Activated CD8-positive, alpha-beta memory T cell treated with anti-CD3 and anti-CD28 coated beads for 36 hours (primary cell): ENCODE measurements around the gene CHRM2. TPM values are rescaled to one million over a fixed set of nuclear protein-coding genes. Genes with fewer than 3 reads are reported as not detected.

Experiments
- CTCF ChIA-PET: fragments of 350-600 bp; sonication (Branson Sonifier 250); formaldehyde crosslinking; loops from one replicate; lab custom pipeline; 2021; ENCODE audit warnings: antibody characterized with exemption; lab: Charles Lee
- POLR2A ChIA-PET: fragments of 350-600 bp; sonication (Branson Sonifier 250); formaldehyde crosslinking; loops from one replicate; lab custom pipeline; 2021; ENCODE audit warnings: antibody characterized with exemption; lab: Charles Lee
- total RNA-seq, 2 experiments: library from RNA; stranded (reverse); gene quantifications; one replicate each; pipeline ENCODE4 v1.2.3, GENCODE V29; 2021

The CHRM2 gene
- total RNA-seq, 2 experiments from 2014 or later = not detected

DNA sequence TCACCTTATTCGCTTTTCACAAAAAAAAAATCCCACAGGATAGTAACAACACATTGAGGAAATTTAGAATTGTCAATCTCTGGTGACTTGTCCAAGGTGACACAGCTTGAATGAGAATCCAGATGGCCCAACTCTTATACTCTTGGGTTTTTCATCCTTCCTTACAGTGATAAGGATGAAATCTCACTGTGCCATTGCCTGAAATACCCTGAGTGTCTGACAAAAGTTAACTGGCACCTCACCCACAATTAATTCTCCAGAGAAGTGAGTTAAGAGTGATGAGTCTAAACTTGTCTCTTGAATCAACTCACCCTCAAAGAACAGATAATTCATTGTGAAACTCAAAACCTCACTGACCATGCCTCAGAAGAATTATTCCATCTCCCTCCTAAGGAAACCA lies 18.9 kb downstream of the CHRM2 start:
- CTCF ChIA-PET = no interaction called here
- POLR2A ChIA-PET = no interaction called here

DNA sequence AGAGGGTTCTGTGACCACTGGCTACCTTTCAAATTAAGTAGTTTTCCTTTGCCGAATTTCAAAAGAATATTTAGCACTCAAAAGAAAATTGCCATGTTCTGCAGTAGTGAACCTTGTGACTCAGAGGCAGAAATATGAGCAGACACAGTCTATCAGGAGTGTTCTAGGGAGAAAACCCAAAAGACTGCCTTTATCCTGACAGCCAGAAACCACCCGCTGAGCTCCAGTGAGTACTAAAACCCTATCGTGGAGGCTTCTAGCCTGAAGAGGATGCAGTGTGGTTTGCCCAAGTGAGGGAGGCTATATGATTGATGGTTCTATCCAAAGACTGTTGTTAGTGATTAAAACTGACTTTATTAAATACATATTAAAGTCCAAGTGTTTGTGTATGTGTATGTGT lies 21.9 kb downstream of the CHRM2 start:
- POLR2A ChIA-PET = no interaction called here
- CTCF ChIA-PET = no interaction called here

DNA sequence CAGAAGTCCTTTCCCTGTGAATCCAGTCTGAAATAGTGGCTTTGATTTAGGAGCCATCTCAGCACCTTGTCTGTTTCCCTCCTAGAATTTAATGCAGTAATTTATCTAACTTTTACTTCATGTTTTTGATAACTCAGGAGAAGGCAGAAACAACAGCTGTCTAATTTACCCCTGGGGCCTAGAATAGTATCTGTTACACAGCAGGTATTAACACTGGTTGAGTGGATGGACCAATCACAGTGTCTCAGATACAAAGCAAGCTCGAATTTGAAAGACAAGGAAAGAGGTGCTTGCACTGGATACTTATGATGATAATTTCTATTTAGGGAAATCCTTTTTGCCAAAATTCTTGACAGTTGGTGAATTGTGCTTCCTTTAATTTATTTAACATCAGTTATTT lies 23.4 kb downstream of the CHRM2 start:
- CTCF ChIA-PET = interaction anchor here (0.7 kb wide), 1 partner anchor 641 kb away, joined by 4 read pairs; no protein-coding TSS in a partner anchor
- POLR2A ChIA-PET = no interaction called here

- ChIA-PET POLR2A (no interaction called here), CTCF (no interaction called here)
Observed at GRCh38 chr7:136894789-136895188, 26.3 kb downstream of the CHRM2 start.

- ChIA-PET POLR2A (no interaction called here), CTCF (no interaction called here)
Observed at GRCh38 chr7:136897676-136898075, 29.2 kb downstream of the CHRM2 start.

- CTCF ChIA-PET = no interaction called here
- POLR2A ChIA-PET = no interaction called here
Observed at GRCh38 chr7:136900005-136900404, 31.6 kb downstream of the CHRM2 start.

DNA sequence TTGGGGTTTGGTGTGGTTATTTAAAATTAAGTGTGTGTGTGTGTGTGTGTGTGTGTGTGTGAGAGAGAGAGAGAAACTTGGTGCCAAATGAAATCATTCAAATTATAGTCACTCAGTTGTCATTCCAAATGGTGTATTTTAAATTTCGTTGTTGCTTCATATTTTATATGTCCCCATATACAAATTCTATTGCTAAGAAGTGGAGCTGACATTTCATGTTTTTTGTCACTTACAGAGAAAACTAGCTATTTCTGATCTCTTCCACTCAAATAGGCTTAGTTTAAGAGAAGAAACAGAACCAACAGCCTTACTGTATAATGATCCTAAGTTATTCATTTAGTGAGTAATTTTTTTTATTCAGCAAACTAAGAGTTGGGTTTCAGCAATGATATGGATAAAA lies 42.3 kb downstream of the CHRM2 start:
- CTCF ChIA-PET = no interaction called here
- POLR2A ChIA-PET = no interaction called here

DNA sequence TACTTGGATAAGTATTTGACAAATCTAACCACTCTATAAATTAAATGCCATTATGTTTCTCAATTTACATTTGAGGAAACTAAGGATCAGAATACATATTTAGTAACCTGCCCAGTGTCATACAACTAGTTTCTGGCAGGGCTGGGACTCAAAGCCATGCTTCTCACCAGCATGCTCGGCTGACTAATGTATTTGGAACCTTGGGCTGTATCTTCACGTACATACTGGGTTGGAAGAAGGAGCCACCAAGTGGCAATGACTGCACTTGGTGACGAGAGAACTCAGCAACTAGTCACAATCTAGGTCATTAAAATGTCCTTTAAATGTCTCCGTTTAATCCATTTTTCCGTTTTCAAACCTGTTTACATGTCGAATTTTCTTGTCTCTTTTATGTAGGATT lies 42.9 kb downstream of the CHRM2 start:
- POLR2A ChIA-PET = no interaction called here
- CTCF ChIA-PET = no interaction called here

- ChIA-PET POLR2A (no interaction called here), CTCF (no interaction called here)
Observed at GRCh38 chr7:136912339-136912738, 43.9 kb downstream of the CHRM2 start.

DNA sequence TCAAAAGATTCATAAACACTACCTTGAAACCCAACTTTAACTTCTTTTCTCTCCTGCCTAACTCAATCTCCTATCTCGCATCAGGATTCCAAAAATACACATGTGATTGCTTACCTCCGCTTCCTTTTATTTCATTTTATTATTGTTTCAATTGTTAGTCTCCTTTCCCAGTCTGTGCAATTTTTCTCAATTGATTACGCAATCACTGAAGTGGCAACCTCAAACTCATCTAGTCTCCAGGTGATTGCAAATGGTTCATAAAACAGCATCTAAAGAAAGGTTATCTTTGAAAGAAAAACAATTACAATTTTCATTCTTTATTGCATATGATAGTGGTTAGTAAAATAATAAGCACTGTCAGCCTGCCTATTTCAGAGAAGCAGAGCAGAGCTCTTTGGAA lies 45.6 kb downstream of the CHRM2 start:
- POLR2A ChIA-PET = no interaction called here
- CTCF ChIA-PET = no interaction called here

- ChIA-PET CTCF (no interaction called here), POLR2A (no interaction called here)
Observed at GRCh38 chr7:136919820-136920219, 51.4 kb downstream of the CHRM2 start.

GRCh38 chr7:136923111-136923667 lies 54.7 kb downstream of the CHRM2 start:
- POLR2A ChIA-PET = no interaction called here
- CTCF ChIA-PET = interaction anchor here (0.6 kb wide), 1 partner anchor 49 kb away, joined by 3 read pairs; no protein-coding TSS in a partner anchor

DNA sequence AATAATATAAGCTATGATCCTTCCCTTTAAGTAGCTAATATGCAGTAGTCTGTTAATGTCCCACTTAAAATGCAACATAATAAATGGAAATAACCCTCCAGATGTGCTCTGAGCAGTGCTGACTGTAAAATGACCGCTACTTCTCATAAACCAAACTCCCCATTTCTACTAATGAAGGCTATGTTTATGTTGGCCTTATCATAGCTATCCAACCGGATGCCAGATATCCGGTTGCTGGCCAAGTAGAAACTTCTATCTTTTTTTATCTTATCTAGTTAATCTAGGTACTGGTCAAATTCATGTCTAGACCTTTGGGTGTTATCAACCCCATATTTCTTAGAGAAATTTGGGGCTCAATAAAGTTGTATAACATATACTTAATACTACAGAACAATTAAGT lies 56.6 kb downstream of the CHRM2 start:
- ChIA-PET CTCF (no interaction called here), POLR2A (no interaction called here)

GRCh38 chr7:136925556-136925955 lies 57.1 kb downstream of the CHRM2 start:
- ChIA-PET CTCF (no interaction called here), POLR2A (no interaction called here)

DNA sequence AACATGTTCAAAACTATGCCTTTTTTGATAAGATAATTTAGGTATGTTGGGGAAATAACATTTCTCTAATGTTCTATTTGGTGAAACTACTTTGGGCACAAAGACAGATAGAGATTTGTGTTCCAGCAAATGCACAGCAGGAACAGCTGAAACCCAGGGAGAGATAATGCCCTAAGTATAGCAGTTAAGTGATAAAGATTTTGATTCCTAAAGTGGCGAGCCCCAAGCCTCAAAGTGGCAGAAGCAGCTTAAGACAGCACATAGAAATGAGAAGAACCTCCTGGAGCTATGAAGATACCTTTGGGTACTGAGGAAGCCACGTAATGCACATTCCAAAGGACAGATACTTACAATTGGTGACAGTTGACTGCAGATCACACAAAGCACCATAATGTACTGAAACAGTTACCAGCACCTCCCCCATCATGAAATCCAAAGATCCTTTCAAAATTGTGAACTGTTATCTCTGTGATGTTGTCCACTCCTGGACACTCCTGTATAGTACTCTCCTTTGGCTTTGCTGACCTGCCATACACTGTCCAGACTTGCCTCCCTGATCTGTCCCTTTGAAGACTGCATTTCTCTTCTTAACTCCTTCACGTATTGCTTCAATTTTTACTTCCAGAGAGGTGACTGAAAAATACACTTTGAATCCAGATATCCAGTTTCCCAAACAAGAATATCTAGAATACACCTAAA lies 62.9 kb downstream of the CHRM2 start:
- POLR2A ChIA-PET = no interaction called here
- CTCF ChIA-PET = no interaction called here

DNA sequence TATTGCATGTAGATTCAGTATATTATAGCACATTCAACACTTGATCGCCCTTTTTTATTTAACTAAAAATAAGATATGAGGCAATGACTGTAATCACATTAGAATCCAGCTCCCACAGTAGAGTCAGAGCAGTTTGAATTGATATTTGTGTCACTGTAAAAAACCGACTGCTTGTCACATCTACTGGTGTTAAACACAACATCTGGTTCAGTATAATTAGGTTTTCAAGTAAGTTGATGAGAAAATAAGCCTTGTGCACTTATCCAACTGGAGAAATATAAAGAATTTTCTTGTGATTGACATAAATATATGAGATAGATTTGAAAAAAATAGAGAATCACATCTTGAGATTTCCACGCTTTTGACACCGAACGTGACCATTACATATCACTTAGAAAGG lies 69.0 kb downstream of the CHRM2 start:
- CTCF ChIA-PET = no interaction called here
- POLR2A ChIA-PET = no interaction called here

GRCh38 chr7:136938476-136938875 lies 70.0 kb downstream of the CHRM2 start:
- POLR2A ChIA-PET = no interaction called here

GRCh38 chr7:136940122-136940521 lies 71.7 kb downstream of the CHRM2 start:
- ChIA-PET CTCF (no interaction called here), POLR2A (no interaction called here)

More at GRCh38 chr7:136938476-136938875, 70.0 kb downstream of the CHRM2 start:
- CTCF ChIA-PET = no interaction called here

DNA sequence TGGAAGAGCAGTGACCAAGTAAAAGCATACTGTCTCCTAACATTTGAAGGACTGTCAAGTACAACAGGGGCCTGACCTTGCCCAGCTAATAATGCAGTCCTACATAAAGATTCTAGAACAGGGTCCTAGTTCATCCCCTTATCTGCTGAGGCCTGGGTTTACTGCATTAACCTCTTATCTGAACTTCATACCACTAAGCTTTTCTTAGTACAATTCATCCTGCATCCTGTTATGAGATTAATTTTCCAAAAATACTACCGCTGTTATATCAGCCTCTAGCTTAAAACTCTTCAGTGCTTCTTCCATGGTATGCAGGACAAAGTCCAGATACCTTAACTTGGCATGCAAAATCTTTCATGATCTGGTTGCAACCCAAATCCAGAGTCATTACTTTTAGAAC lies 72.5 kb downstream of the CHRM2 start:
- ChIA-PET POLR2A (no interaction called here), CTCF (no interaction called here)

- POLR2A ChIA-PET = no interaction called here
Observed at GRCh38 chr7:136941816-136942215, 73.4 kb downstream of the CHRM2 start.

DNA sequence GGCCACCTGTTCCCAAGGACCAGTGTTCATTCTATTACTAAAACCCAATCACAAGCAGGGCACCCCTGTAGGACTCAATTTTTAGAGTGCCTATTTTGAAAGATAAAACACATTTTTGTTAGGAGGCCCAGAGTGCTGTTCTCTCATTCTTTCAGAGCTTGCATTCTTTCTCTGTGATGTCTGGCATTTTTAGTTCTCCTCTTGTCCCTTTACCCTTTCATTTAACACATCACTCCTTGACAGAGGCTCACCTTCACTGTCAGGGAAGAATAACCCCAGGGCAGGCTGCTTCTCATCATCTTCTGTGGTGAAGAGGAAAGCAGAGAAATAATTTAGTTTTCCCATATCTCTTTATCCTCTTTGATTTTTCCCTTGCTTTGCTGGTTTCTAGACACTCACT lies 73.9 kb downstream of the CHRM2 start:
- ChIA-PET CTCF (no interaction called here), POLR2A (no interaction called here)

More at GRCh38 chr7:136941816-136942215, 73.4 kb downstream of the CHRM2 start:
- CTCF ChIA-PET = no interaction called here
